ENCODE results near the gene RLF.
"Not testable (repeated sequence)": the region's sequence is repeated elsewhere in the genome, so short reads cannot be mapped to it uniquely, and the experiment has no call there.

DNA sequence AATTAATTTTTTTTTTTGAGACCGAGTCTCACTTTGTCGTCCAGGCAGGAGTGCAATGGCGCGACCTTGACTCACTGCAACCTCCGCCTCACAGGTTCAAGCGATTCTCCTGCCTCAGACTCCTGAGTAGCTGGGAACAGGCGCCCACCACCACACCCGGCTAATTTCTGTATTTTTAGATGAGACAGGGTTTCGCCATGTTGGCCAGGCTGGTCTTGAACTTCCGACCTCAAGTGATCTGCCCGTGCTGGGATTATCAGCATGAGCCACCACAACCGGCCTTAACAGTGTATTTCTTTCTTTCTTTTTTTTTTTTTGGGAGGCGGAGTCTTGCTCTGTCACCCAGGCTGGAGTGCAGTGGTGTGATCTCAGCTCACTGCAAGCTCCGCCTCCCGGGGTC lies 15.8 kb downstream of the RLF start:
- TF ChIP-seq CTCF (IDR thresholded peaks at IDR 0.05); EZH2 (IDR thresholded peaks at IDR 0.05; ENCODE audit: borderline replicate concordance, insufficient read depth, low read depth, low read length, poor library complexity, severe bottlenecking): not testable (repeated sequence)

Data from B cell (primary cell).